Spleen (tissue), 7 donors: Measurements from ENCODE around the gene STK39.

ENCODE experiments used
- POLR2A ChIP-seq, 3 donors: fragments of 450-650 bp; IDR thresholded peaks; one replicate each; pipeline ENCODE4 v1.5.1; 2017; ENCODE audit warnings: antibody characterized with exemption in 3 of 3, mild to moderate bottlenecking in 1 of 3
- POLR2AphosphoS5 ChIP-seq, 3 donors: sonication (generic); formaldehyde crosslinking; IDR thresholded peaks; one replicate each; pipeline ENCODE4 v1.5.1; 2017; ENCODE audit warnings: antibody characterized with exemption in 3 of 3
- TF ChIP-seq, protein P1 (sequence below), 11 experiments: fragments of 200-600 bp in 7 of 11; fragments of 450-650 bp in 4 of 11; sonication (generic) in 4 of 11; IDR thresholded peaks in 8 of 11; conservative IDR thresholded peaks in 3 of 11; 1 replicate in 7 of 11; 2 replicates in 4 of 11; pipeline versions ENCODE4 v1.4.0 to v1.8.0; 2016 to 2021; ENCODE audit warnings: antibody characterized with exemption in 11 of 11, inconsistent platforms in 4 of 11, mild to moderate bottlenecking in 1 of 11
- donor health status: DM: no; HTN: no; CAD: no; lungs with moderate emphysema.
- donor health status: DM: no; HTN: no; CAD: no.
- donor health status: DM: no; HTN: no; CAD: no.

- TF ChIP-seq, protein P1, sequence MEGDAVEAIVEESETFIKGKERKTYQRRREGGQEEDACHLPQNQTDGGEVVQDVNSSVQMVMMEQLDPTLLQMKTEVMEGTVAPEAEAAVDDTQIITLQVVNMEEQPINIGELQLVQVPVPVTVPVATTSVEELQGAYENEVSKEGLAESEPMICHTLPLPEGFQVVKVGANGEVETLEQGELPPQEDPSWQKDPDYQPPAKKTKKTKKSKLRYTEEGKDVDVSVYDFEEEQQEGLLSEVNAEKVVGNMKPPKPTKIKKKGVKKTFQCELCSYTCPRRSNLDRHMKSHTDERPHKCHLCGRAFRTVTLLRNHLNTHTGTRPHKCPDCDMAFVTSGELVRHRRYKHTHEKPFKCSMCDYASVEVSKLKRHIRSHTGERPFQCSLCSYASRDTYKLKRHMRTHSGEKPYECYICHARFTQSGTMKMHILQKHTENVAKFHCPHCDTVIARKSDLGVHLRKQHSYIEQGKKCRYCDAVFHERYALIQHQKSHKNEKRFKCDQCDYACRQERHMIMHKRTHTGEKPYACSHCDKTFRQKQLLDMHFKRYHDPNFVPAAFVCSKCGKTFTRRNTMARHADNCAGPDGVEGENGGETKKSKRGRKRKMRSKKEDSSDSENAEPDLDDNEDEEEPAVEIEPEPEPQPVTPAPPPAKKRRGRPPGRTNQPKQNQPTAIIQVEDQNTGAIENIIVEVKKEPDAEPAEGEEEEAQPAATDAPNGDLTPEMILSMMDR (IDR thresholded peaks at IDR 0.05 in 8 of 11, conservative IDR thresholded peaks at IDR 0.05 in 3 of 11), result no peak
- TF ChIP-seq POLR2A (IDR thresholded peaks at IDR 0.05) (no peak), POLR2AphosphoS5 (IDR thresholded peaks at IDR 0.05) (no peak)
These were observed 303.5 kb downstream of the STK39 start for GRCh38 chr2:167943897-167944296.
